Amygdala (tissue), 56 donors: ENCODE measurements around the gene PSRC1.

ENCODE experiments used
- DNase-seq, 56 donors: peaks; one replicate each; lab custom pipeline; 2025; lab: John Stamatoyannopoulos, UW

PSRC1 gene

GRCh38 chr1:109273570-109274288, 9.2 kb downstream of the PSRC1 start:
- DNase-seq = no peak

GRCh38 chr1:109272831-109273547, 10.0 kb downstream of the PSRC1 start:
- no peak for DNase-seq

- no peak for DNase-seq
These were observed 10.7 kb downstream of the PSRC1 start for GRCh38 chr1:109272021-109272799.

GRCh38 chr1:109271458-109271857, 11.5 kb downstream of the PSRC1 start:
- no peak for DNase-seq

- no peak for DNase-seq
These were observed 12.2 kb downstream of the PSRC1 start for GRCh38 chr1:109270623-109271317.

DNA sequence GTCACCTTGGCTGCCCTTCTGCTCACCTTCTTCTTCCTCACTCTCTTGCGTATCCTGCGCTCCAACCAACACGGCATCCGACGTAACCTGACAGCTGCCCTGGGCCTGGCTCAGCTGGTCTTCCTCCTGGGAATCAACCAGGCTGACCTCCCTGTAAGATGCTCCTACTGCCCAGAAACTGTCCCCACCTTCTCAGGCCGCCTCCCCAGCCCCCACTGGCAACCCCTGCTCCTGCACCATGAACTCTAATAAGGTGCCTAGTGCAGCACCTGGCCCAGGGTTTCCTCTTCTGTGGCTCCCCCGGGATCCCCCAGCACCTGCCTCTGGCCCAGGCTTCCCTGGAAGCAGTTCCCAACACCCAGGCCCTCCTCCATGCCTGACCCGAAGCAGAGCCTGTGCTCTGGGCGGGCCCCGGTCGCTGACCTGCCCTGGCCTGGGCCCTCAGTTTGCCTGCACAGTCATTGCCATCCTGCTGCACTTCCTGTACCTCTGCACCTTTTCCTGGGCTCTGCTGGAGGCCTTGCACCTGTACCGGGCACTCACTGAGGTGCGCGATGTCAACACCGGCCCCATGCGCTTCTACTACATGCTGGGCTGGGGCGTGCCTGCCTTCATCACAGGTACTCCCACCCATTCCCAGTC, 12.8 kb downstream of the PSRC1 start:
- no peak for DNase-seq

GRCh38 chr1:109269212-109269980, 13.5 kb downstream of the PSRC1 start:
- no peak for DNase-seq

GRCh38 chr1:109268431-109269211, 14.3 kb downstream of the PSRC1 start:
- peak in 2 of 56 donors; percentile 23 to 49 for DNase-seq

GRCh38 chr1:109267743-109268300, 15.1 kb downstream of the PSRC1 start:
- no peak for DNase-seq

- DNase-seq = no peak
These were observed 16.0 kb downstream of the PSRC1 start for GRCh38 chr1:109266965-109267364.

DNA sequence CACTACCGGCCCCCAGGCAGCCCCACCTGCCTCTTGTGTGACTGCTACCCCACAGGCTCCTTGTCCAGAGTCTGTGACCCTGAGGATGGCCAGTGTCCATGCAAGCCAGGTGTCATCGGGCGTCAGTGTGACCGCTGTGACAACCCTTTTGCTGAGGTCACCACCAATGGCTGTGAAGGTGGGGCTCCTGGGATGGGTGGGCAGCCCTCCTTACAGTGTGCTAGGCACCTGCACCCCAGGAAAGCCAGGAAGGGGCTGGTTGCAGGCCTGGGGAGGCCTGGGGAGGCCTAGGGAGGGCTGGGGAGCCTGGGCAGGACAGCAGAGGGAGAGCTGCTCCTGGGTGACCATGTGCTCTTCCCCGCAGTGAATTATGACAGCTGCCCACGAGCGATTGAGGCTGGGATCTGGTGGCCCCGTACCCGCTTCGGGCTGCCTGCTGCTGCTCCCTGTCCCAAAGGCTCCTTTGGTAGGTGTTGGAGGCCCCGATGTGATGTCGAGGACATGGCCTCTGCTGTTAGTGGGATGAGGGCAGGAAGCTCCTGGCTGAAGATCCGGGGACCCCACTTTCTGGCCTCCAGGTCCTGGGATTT, 17.1 kb downstream of the PSRC1 start:
- DNase-seq = no peak

GRCh38 chr1:109265016-109265415, 17.9 kb downstream of the PSRC1 start:
- DNase-seq = no peak

DNA sequence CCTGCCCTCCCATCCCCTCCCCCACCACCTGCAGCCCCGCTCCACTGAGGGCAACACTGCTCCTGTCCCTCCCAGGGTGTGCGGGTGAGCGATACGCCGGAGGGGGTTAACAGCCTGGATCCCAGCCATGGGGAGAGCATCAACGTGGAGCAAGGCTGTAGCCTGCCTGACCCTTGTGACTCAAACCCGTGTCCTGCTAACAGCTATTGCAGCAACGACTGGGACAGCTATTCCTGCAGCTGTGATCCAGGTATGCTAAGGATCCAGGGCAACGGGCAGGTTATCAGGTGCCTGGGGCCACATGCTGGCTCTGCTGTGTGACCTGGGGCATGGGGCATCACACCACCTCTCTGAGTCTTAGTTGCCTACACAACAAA, 18.6 kb downstream of the PSRC1 start:
- no peak for DNase-seq

- peak in 53 of 56 donors; percentile 39 to 88 (median 73) for DNase-seq
These were observed 19.2 kb downstream of the PSRC1 start for GRCh38 chr1:109263597-109264378.

GRCh38 chr1:109263234-109263596, 19.7 kb downstream of the PSRC1 start:
- peak in 5 of 56 donors; percentile 53 to 65 (median 60) for DNase-seq

DNA sequence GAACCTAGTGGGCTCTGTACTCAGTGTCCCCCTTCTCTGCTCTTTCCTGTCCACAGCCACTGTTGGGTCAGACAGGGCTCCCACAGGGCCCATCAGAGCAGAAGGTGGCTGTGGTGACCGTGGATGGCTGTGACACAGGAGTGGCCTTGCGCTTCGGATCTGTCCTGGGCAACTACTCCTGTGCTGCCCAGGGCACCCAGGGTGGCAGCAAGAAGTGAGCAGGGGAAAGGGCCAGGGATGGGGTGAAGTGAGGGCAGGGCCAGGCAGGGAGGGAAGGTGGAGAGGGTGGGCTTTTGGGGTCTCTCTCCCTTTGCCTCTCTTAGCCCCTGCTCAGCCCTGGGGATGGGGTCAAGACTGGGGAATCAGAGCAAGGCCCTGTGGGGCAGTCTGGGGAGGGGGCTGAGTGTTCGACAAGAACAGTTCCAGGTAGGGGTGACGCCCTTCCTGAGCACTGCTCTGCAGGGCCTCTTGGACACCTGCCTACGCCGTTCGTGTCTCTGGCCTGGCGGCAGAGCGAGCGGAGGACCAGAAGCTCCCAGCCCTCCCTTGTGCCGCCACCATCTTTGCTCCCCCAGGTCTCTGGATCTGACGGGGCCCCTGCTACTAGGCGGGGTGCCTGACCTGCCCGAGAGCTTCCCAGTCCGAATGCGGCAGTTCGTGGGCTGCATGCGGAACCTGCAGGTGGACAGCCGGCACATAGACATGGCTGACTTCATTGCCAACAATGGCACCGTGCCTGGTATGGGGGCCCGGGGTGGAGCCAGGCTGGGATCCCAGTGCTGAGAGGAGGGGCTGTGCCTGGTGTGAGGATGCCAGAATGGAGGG, 20.5 kb downstream of the PSRC1 start:
- peak in 1 of 56 donors; percentile 56 for DNase-seq
